ENCODE measurements around the gene CAMTA1. TPM values are rescaled to one million over a fixed set of nuclear protein-coding genes. Genes with fewer than 3 reads are reported as not detected.

The CAMTA1 gene
- total RNA-seq, 1 donor from 2014 or later, result 63.8 TPM

GRCh38 chr1:7584157-7584556, 798.9 kb downstream of the CAMTA1 start:
- no peak for TF ChIP-seq CTCF (IDR thresholded peaks at IDR 0.05)
- Mint-ChIP-seq H3K36me3 (ENCODE audit: low read depth) (no peaks in the 10 kb centered on the region), H3K4me1 (ENCODE audit: low read depth) (peaks cover 5% of the 10 kb centered on the region), H3K9me3 (ENCODE audit: low read depth) (no peaks in the 10 kb centered on the region), H3K4me3 (ENCODE audit: unreplicated experiment) (no peak overlapping the region), H3K27me3 (ENCODE audit: low read depth) (no peaks in the 10 kb centered on the region), H3K27ac (ENCODE audit: unreplicated experiment) (no peak overlapping the region)
- peak; percentile 47 for DNase-seq (ENCODE audit: low spot score)

GRCh38 chr1:7584643-7585042, 799.4 kb downstream of the CAMTA1 start:
- Mint-ChIP-seq H3K4me1 (ENCODE audit: low read depth) (peaks cover 5% of the 10 kb centered on the region), H3K36me3 (ENCODE audit: low read depth) (no peaks in the 10 kb centered on the region), H3K4me3 (ENCODE audit: unreplicated experiment) (no peak overlapping the region), H3K27ac (ENCODE audit: unreplicated experiment) (no peak overlapping the region), H3K27me3 (ENCODE audit: low read depth) (no peaks in the 10 kb centered on the region), H3K9me3 (ENCODE audit: low read depth) (no peaks in the 10 kb centered on the region)
- peak; percentile 54 for DNase-seq (ENCODE audit: low spot score)
- TF ChIP-seq CTCF (IDR thresholded peaks at IDR 0.05), result no peak

GRCh38 chr1:7585216-7585907, 800.1 kb downstream of the CAMTA1 start:
- Mint-ChIP-seq H3K27me3 (ENCODE audit: low read depth) (no peaks in the 10 kb centered on the region), H3K9me3 (ENCODE audit: low read depth) (no peaks in the 10 kb centered on the region), H3K27ac (ENCODE audit: unreplicated experiment) (no peak overlapping the region), H3K4me1 (ENCODE audit: low read depth) (peaks cover 5% of the 10 kb centered on the region), H3K36me3 (ENCODE audit: low read depth) (no peaks in the 10 kb centered on the region), H3K4me3 (ENCODE audit: unreplicated experiment) (no peak overlapping the region)
- DNase-seq (ENCODE audit: low spot score), result peak; percentile 51
- no peak for TF ChIP-seq CTCF (IDR thresholded peaks at IDR 0.05)

- Mint-ChIP-seq H3K27ac (ENCODE audit: unreplicated experiment) (no peak overlapping the region), H3K36me3 (ENCODE audit: low read depth) (no peaks in the 10 kb centered on the region), H3K9me3 (ENCODE audit: low read depth) (no peaks in the 10 kb centered on the region), H3K4me1 (ENCODE audit: low read depth) (no peaks in the 10 kb centered on the region), H3K4me3 (ENCODE audit: unreplicated experiment) (no peak overlapping the region), H3K27me3 (ENCODE audit: low read depth) (no peaks in the 10 kb centered on the region)
- peak; percentile 68 for DNase-seq (ENCODE audit: low spot score)
- no peak for TF ChIP-seq CTCF (IDR thresholded peaks at IDR 0.05)
These were observed 801.0 kb downstream of the CAMTA1 start for GRCh38 chr1:7586031-7586941.

GRCh38 chr1:7587108-7587772, 802.0 kb downstream of the CAMTA1 start:
- H3K9me3 Mint-ChIP-seq (ENCODE audit: low read depth), result no peaks in the 10 kb centered on the region
- no peaks in the 10 kb centered on the region for H3K4me1 Mint-ChIP-seq (ENCODE audit: low read depth)
- H3K36me3 Mint-ChIP-seq (ENCODE audit: low read depth), result no peaks in the 10 kb centered on the region
- DNase-seq (ENCODE audit: low spot score), result peak; percentile 57
- no peak overlapping the region for H3K4me3 Mint-ChIP-seq (ENCODE audit: unreplicated experiment)
- no peaks in the 10 kb centered on the region for H3K27me3 Mint-ChIP-seq (ENCODE audit: low read depth)
- H3K27ac Mint-ChIP-seq (ENCODE audit: unreplicated experiment), result no peak overlapping the region
- no peak for TF ChIP-seq CTCF (IDR thresholded peaks at IDR 0.05)
